A549 treated with Mapracorat at 1 μM for 4 hours (cell line): ENCODE results near the gene SMIM12. TPM values are rescaled to one million over a fixed set of nuclear protein-coding genes. Genes with fewer than 3 reads are reported as not detected.

Source experiments
- total RNA-seq: library from RNA; stranded (reverse); fragments of 200-300 nt; extraction: Qiagen RNA extraction; gene quantifications from 5 replicates; pipeline ENCODE4 v1.2.3, GENCODE V29; 2022

Gene SMIM12, protein sequence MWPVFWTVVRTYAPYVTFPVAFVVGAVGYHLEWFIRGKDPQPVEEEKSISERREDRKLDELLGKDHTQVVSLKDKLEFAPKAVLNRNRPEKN
- 53.4 to 61.4 TPM (median 59.2 TPM) in 5 replicates for total RNA-seq

DNA sequence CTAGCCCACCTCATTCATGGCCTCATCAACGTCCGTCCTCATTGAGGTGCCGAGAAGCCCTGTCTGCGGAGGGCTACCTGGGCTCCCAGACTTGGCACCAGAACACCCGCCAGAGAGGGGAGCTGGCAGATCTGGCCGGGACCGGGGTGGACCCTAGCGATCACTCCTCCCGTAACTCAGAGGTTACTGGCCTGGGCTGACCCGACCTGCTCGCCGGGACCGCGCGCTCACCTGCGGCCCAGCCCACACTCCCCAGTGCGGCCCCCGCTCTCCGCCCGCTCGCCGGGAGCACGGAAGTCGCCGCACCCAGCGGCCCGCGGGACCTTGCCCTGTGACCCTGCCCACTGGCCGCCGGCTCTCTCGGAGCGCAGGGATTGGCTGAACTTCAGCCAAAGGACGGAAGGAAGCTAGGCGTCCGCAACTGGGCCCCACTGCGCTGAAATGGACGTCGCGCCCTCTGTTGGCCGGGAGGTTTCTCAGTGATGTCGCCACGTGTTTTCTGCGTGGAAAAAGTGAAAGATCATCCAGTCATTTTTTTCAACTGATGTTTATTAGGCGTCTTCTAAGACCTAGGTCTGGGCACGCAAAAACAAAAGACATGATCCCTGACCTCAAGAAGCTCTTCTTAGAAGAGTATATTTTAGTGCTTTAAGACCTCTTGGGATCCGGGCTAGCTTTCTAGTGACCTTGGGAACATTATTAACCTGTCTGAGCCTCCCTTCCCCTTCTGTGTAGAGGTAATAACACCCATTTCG, at the start of gene SMIM12:
SMIM12 (minus strand) TSS at position 304 of the 755 bp plus-strand sequence. CDS start 3,772 bp downstream, outside the sequence.

Other genes with a start within 250 kb of the SMIM12 start
- 0.12 to 0.27 TPM (median 0.15 TPM) in 4 of 5 replicates, not detected in the other for gene GJB5, start 104.7 kb downstream of the SMIM12 start, total RNA-seq
- 0.06 to 0.13 TPM (median 0.10 TPM) in 5 replicates for gene GJB4, start 100.0 kb downstream of the SMIM12 start, total RNA-seq
- gene GJB3, start 78.5 kb downstream of the SMIM12 start, total RNA-seq, result 9.5 to 15.0 TPM (median 11.7 TPM) in 5 replicates
- 0.13 TPM in 1 of 5 replicates, not detected in the others for gene GJA4, start 66.8 kb downstream of the SMIM12 start, total RNA-seq
- 0.08 to 0.35 TPM (median 0.22 TPM) in 5 replicates for gene DLGAP3, start 69.9 kb upstream of the SMIM12 start, total RNA-seq
- 15.5 to 18.4 TPM (median 15.9 TPM) in 5 replicates for gene TMEM35B, start 125.6 kb upstream of the SMIM12 start, total RNA-seq
- 4.2 to 5.8 TPM (median 5.4 TPM) in 5 replicates for gene ZMYM6, start 172.2 kb upstream of the SMIM12 start, total RNA-seq
- gene ZMYM1, start 219.6 kb upstream of the SMIM12 start, total RNA-seq, result 3.5 to 8.3 TPM (median 6.3 TPM) in 5 replicates